GM19467 (cell line): ENCODE measurements around the gene VAT1.
"Not testable (repeated sequence)": the region's sequence is repeated elsewhere in the genome, so short reads cannot be mapped to it uniquely, and the experiment has no call there.

Experiments
- ATAC-seq: cut with Tn5 transposase; IDR thresholded peaks from one replicate; pipeline ENCODE4 v1.9.1; 2021; ENCODE audit warnings: mild to moderate bottlenecking, moderate library complexity; ENCODE audit not compliant: unreplicated experiment

The VAT1 gene

GRCh38 chr17:43010667-43011308 is 11.4 kb downstream of the VAT1 start:
- ATAC-seq, result no peak

GRCh38 chr17:43006639-43007551 is 15.3 kb downstream of the VAT1 start, which contains the start of gene IFI35:
Gene IFI35, plus strand, starts transcription at chr17:43006784. Its CDS starts 164 bp downstream, at chr17:43006948.
- ATAC-seq, result peak; percentile 77

- no peak for ATAC-seq
Observed at GRCh38 chr17:43003542-43004172, 18.5 kb downstream of the VAT1 start.

GRCh38 chr17:43000894-43001293 is 21.3 kb downstream of the VAT1 start:
- not testable (repeated sequence) for ATAC-seq

GRCh38 chr17:42999003-42999525 is 23.1 kb downstream of the VAT1 start:
- no peak for ATAC-seq

- peak; percentile 93 for ATAC-seq
Observed at GRCh38 chr17:42997984-42998938, 23.9 kb downstream of the VAT1 start, which contains the start of gene RPL27. Gene RPL27, plus strand, starts transcription at chr17:42998419. Its CDS starts 332 bp downstream, at chr17:42998751.

- no peak for ATAC-seq
Observed at GRCh38 chr17:42997390-42997983, 24.7 kb downstream of the VAT1 start.

GRCh38 chr17:42993913-42994312 is 28.3 kb downstream of the VAT1 start:
- ATAC-seq, result not testable (repeated sequence)

- no peak for ATAC-seq
Observed at GRCh38 chr17:42992872-42993271, 29.3 kb downstream of the VAT1 start.

GRCh38 chr17:42991471-42991870 is 30.7 kb downstream of the VAT1 start:
- no peak for ATAC-seq

- no peak for ATAC-seq
Observed at GRCh38 chr17:42989726-42990652, 32.2 kb downstream of the VAT1 start.

- no peak for ATAC-seq
Observed at GRCh38 chr17:42989141-42989540, 33.0 kb downstream of the VAT1 start.

- ATAC-seq, result no peak
Observed at GRCh38 chr17:42985225-42985624, 37.0 kb downstream of the VAT1 start.

- no peak for ATAC-seq
Observed at GRCh38 chr17:42982266-42982665, 39.9 kb downstream of the VAT1 start.

- peak; percentile 35 for ATAC-seq
Observed at GRCh38 chr17:42980766-42981397, 41.3 kb downstream of the VAT1 start.

- peak; percentile 58 for ATAC-seq
Observed at GRCh38 chr17:42980274-42980765, 41.9 kb downstream of the VAT1 start, which contains the start of gene RUNDC1. Gene RUNDC1, plus strand, starts transcription at chr17:42980565. Its CDS starts 12 bp downstream, at chr17:42980577.

GRCh38 chr17:42979511-42980273 is 42.5 kb downstream of the VAT1 start, which contains the start of gene PTGES3L:
Gene PTGES3L, minus strand, starts transcription at chr17:42980080. Its CDS starts 27 bp downstream, at chr17:42980053.
- no peak for ATAC-seq
